Measurements from ENCODE around the gene RGS17.

Gene RGS17

GRCh38 chr6:153073841-153074240 lies 57.2 kb downstream of the RGS17 start:
- H3K27ac ChIP-seq (replicated peaks) = no peak overlapping the region
- TF ChIP-seq CTCF (IDR thresholded peaks at IDR 0.05; ENCODE audit: insufficient read depth, low read length) = no peak
- no peak for TF ChIP-seq REST (IDR thresholded peaks at IDR 0.05; ENCODE audit: insufficient replicate concordance, low read depth)
- TF ChIP-seq GABPA (IDR thresholded peaks at IDR 0.05; ENCODE audit: low read depth) = no peak
- no peak for TF ChIP-seq SPI1 (IDR thresholded peaks at IDR 0.05; ENCODE audit: borderline replicate concordance, low read depth)
- no peak for TF ChIP-seq POLR2AphosphoS5 (IDR thresholded peaks at IDR 0.05; ENCODE audit: low read depth)
- DNase-seq (ENCODE audit: low read depth in 1 of 2, low spot score in 1 of 2) = no peak
- peak overlapping the region; percentile 12; the same call in 1 of the 2 replicates for H3K4me3 ChIP-seq (replicated peaks; ENCODE audit: insufficient read depth, low read length)
- no peaks in the 10 kb centered on the region for H3K27me3 ChIP-seq (ENCODE audit: insufficient read depth, poor library complexity, severe bottlenecking)

- no peak for TF ChIP-seq SPI1 (IDR thresholded peaks at IDR 0.05; ENCODE audit: borderline replicate concordance, low read depth)
- Histone ChIP-seq H3K4me3 (replicated peaks; ENCODE audit: insufficient read depth, low read length) (no peak overlapping the region), H3K27ac (replicated peaks) (no peak overlapping the region), H3K27me3 (ENCODE audit: insufficient read depth, poor library complexity, severe bottlenecking) (no peaks in the 10 kb centered on the region)
- no peak for DNase-seq (ENCODE audit: low read depth in 1 of 2, low spot score in 1 of 2)
Measured at GRCh38 chr6:153070756-153071155, 60.3 kb downstream of the RGS17 start.

GRCh38 chr6:153069897-153070296 lies 61.2 kb downstream of the RGS17 start:
- Histone ChIP-seq H3K27me3 (ENCODE audit: insufficient read depth, poor library complexity, severe bottlenecking) (no peaks in the 10 kb centered on the region), H3K4me3 (replicated peaks; ENCODE audit: insufficient read depth, low read length) (no peak overlapping the region), H3K27ac (replicated peaks) (no peak overlapping the region)
- no peak for DNase-seq (ENCODE audit: low read depth in 1 of 2, low spot score in 1 of 2)
- TF ChIP-seq CTCF (IDR thresholded peaks at IDR 0.05; ENCODE audit: insufficient read depth, low read length) (no peak), GABPA (IDR thresholded peaks at IDR 0.05; ENCODE audit: low read depth) (no peak), POLR2AphosphoS5 (IDR thresholded peaks at IDR 0.05; ENCODE audit: low read depth) (no peak), REST (IDR thresholded peaks at IDR 0.05; ENCODE audit: insufficient replicate concordance, low read depth) (no peak), SPI1 (IDR thresholded peaks at IDR 0.05; ENCODE audit: borderline replicate concordance, low read depth) (no peak)

GRCh38 chr6:153065222-153065621 lies 65.9 kb downstream of the RGS17 start:
- Histone ChIP-seq H3K4me3 (replicated peaks; ENCODE audit: insufficient read depth, low read length) (no peak overlapping the region), H3K27me3 (ENCODE audit: insufficient read depth, poor library complexity, severe bottlenecking) (no peaks in the 10 kb centered on the region), H3K27ac (replicated peaks) (no peak overlapping the region)
- DNase-seq (ENCODE audit: low read depth in 1 of 2, low spot score in 1 of 2) = no peak
- no peak for TF ChIP-seq REST (IDR thresholded peaks at IDR 0.05; ENCODE audit: insufficient replicate concordance, low read depth)
- TF ChIP-seq POLR2AphosphoS5 (IDR thresholded peaks at IDR 0.05; ENCODE audit: low read depth) = no peak
- no peak for TF ChIP-seq CTCF (IDR thresholded peaks at IDR 0.05; ENCODE audit: insufficient read depth, low read length)
- no peak for TF ChIP-seq GABPA (IDR thresholded peaks at IDR 0.05; ENCODE audit: low read depth)
- TF ChIP-seq SPI1 (IDR thresholded peaks at IDR 0.05; ENCODE audit: borderline replicate concordance, low read depth) = no peak

Measured in HL-60 (cell line).